Trophoblast cell (in vitro differentiated cells and primary cell): Measurements from ENCODE around the gene NMNAT2.

Experiments
- DNase-seq, 2 donors: peaks; one replicate each; pipeline ENCODE4 v3.0.0-alpha.2; 2016
- H2AFZ ChIP-seq: 2 replicates; pipeline ENCODE4 v1.6.1; 2013; ENCODE audit warnings: low read length, moderate library complexity, mild to moderate bottlenecking; ENCODE audit not compliant: insufficient read depth, poor library complexity
- H2AK5ac ChIP-seq: 2 replicates; pipeline ENCODE4 v1.6.1; 2013; ENCODE audit warnings: mild to moderate bottlenecking, low read length
- H2BK120ac ChIP-seq: 2 replicates; pipeline ENCODE4 v1.6.1; 2013; ENCODE audit warnings: low read length, mild to moderate bottlenecking, moderate library complexity; ENCODE audit not compliant: insufficient read depth, poor library complexity
- H2BK12ac ChIP-seq: 2 replicates; pipeline ENCODE4 v1.6.1; 2013; ENCODE audit warnings: mild to moderate bottlenecking, low read length, moderate library complexity
- H2BK5ac ChIP-seq: 2 replicates; pipeline ENCODE4 v1.6.1; 2013; ENCODE audit warnings: low read length, low read depth, moderate library complexity, mild to moderate bottlenecking; ENCODE audit not compliant: poor library complexity
- H3K14ac ChIP-seq: 2 replicates; pipeline ENCODE4 v1.6.1; 2013; ENCODE audit warnings: mild to moderate bottlenecking, low read length
- H3K18ac ChIP-seq: 2 replicates; pipeline ENCODE4 v1.6.1; 2013; ENCODE audit warnings: mild to moderate bottlenecking, low read length
- H3K23ac ChIP-seq: 2 replicates; pipeline ENCODE4 v1.6.1; 2013; ENCODE audit warnings: low read length
- H3K27ac ChIP-seq: 2 replicates; pipeline ENCODE4 v1.5.1; 2013; ENCODE audit warnings: low read depth, mild to moderate bottlenecking, inconsistent platforms, low read length, moderate library complexity
- H3K27me3 ChIP-seq: 2 replicates; pipeline ENCODE4 v1.6.1; 2013; ENCODE audit warnings: inconsistent platforms, mild to moderate bottlenecking, low read length, moderate library complexity; ENCODE audit not compliant: insufficient read depth
- H3K36me3 ChIP-seq, 2 experiments: 1 replicate in 1 of 2; 2 replicates in 1 of 2; pipeline ENCODE4 v1.6.1; 2013; ENCODE audit warnings: low read length in 2 of 2, mild to moderate bottlenecking in 2 of 2, moderate library complexity in 1 of 2; ENCODE audit not compliant: insufficient read depth in 2 of 2, control insufficient read depth in 1 of 2
- H3K4ac ChIP-seq: 2 replicates; pipeline ENCODE4 v1.6.1; 2013; ENCODE audit warnings: low read depth, mild to moderate bottlenecking, low read length, moderate library complexity
- H3K4me1 ChIP-seq, 2 experiments: 1 replicate in 1 of 2; 2 replicates in 1 of 2; pipeline ENCODE4 v1.6.1; 2013; ENCODE audit warnings: low read length in 2 of 2, mild to moderate bottlenecking in 2 of 2, moderate library complexity in 1 of 2; ENCODE audit not compliant: insufficient read depth in 2 of 2, control insufficient read depth in 1 of 2
- H3K4me2 ChIP-seq: 2 replicates; pipeline ENCODE4 v1.6.1; 2013; ENCODE audit warnings: inconsistent platforms, mild to moderate bottlenecking, low read length, moderate library complexity
- H3K4me3 ChIP-seq: 2 replicates; pipeline ENCODE4 v1.5.1; 2013; ENCODE audit warnings: mild to moderate bottlenecking, low read depth, low read length, inconsistent platforms
- H3K79me1 ChIP-seq: one replicate; pipeline ENCODE4 v1.6.1; 2013; ENCODE audit warnings: low read length
- H3K79me2 ChIP-seq: 2 replicates; pipeline ENCODE4 v1.6.1; 2013; ENCODE audit warnings: low read length, mild to moderate bottlenecking; ENCODE audit not compliant: control insufficient read depth, insufficient read depth, poor library complexity
- H3K9ac ChIP-seq: 2 replicates; pipeline ENCODE4 v1.6.1; 2013; ENCODE audit warnings: mild to moderate bottlenecking, low read length
- H3K9me3 ChIP-seq: 2 replicates; pipeline ENCODE4 v1.6.1; 2013; ENCODE audit warnings: low read depth, mild to moderate bottlenecking, control low read depth, inconsistent platforms, low read length; ENCODE audit not compliant: insufficient read depth
- H4K12ac ChIP-seq: 2 replicates; pipeline ENCODE4 v1.6.1; 2013; ENCODE audit warnings: low read depth, mild to moderate bottlenecking, low read length, moderate library complexity
- H4K8ac ChIP-seq: 2 replicates; pipeline ENCODE4 v1.6.1; 2013; ENCODE audit warnings: low read depth, mild to moderate bottlenecking, low read length, moderate library complexity
- H4K91ac ChIP-seq: one replicate; pipeline ENCODE4 v1.6.1; 2013; ENCODE audit warnings: low read depth, mild to moderate bottlenecking, low read length, moderate library complexity
- WGBS: extraction: QIAGEN DNeasy Blood & Tissue Kit; methylation state at CpG from one replicate; pipeline ENCODE4 v1.1.7; 2013; ENCODE audit warnings: missing lambda C conversion rate; ENCODE audit not compliant: insufficient read length, insufficient coverage; ENCODE audit errors: extremely low coverage; 5-methylcytosine and 5-hydroxymethylcytosine counted together

NMNAT2 gene

DNA sequence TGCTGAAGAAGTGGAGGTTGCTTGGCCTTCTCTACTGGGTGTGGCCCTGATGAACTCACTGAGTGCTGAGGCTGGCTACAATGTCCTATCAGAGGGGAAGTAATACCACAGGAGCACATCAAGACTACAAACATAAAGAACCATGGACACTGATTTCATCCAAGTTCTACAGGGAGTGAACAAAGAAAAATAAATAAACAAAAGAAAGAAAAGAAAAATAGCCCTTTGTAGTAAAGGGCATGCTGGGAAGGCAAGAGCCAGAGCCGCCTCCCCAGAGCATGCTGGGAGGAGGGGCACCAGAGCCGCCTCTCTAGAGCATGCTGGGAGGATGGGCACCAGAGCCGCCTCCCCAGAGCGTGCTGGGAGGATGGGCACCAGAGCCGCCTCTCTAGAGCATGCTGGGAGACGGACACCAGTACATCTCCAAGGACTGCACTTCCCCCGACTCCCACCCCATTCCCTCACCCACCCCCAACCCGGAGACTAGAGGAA, 166.2 kb downstream of the NMNAT2 start:
- Histone ChIP-seq H3K27ac (no peak overlapping the region), H3K9ac (no peak overlapping the region), H4K12ac (no peak overlapping the region), H3K18ac (no peak overlapping the region), H2BK120ac (no peak overlapping the region), H2BK5ac (no peak overlapping the region), H3K27me3 (no peaks in the 10 kb centered on the region), H3K14ac (no peak overlapping the region), H2AFZ (no peak overlapping the region), H4K91ac (no peak overlapping the region), H2BK12ac (no peak overlapping the region), H3K4me1 (no peaks in the 10 kb centered on the region), H3K9me3 (peaks cover 1% of the 10 kb centered on the region), H3K23ac (no peak overlapping the region), H3K4me2 (no peak overlapping the region), H2AK5ac (no peak overlapping the region), H3K36me3 (peaks cover 2 to 8% of the 10 kb centered on the region in 2 experiments), H3K79me2 (no peaks in the 10 kb centered on the region), H3K4me3 (peak overlapping the region; percentile 56), H4K8ac (no peak overlapping the region), H3K79me1 (no peaks in the 10 kb centered on the region), H3K4ac (no peak overlapping the region)
- DNase-seq = no peak
- WGBS = no CpG with 5 or more reads among the region's 8 CpGs

DNA sequence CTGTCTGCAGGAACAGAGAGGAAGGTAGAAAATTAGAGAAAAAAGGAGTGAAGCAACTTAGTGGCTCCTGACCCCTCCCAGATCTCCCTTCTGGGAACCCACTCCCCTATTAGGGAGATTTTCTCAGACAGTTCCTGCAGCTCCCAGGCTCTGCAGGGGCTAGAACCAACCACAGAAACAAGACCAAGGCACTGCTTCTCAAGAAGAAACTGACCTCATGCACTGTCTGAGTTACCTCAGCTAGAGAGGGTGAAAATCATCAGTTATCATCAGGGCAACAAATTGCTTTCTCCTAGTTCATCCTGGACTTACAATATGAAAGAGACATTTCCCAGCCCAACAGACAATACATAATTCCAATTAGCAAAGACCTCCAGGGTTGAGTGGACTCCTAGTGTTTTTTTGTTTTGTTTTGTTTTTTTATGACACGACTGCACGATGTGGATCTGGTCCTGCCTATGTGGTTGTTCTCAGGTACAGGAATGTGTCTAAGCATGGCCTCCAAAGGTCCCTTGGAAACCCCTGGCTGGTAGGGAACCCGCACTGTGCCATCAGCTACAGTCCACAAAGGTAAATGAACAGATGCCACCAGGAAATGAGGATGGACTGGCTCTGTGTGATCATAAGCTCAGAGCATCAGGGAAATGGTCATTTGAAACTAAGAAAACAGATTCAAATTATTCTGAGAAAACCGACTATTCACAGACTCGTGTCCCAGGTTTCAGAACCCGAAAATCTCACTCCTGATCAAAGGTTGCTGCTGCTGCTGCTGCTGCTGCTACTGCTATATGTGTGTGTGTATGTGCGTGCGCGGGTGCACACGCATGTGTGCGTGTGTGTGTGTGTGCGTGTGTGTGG, 166.8 kb downstream of the NMNAT2 start:
- Histone ChIP-seq H3K27ac (no peak overlapping the region), H3K36me3 (peaks cover 2 to 8% of the 10 kb centered on the region in 2 experiments), H3K4ac (no peak overlapping the region), H3K4me1 (no peaks in the 10 kb centered on the region), H2BK12ac (no peak overlapping the region), H4K8ac (no peak overlapping the region), H4K12ac (no peak overlapping the region), H3K23ac (no peak overlapping the region), H2AK5ac (no peak overlapping the region), H2BK120ac (no peak overlapping the region), H3K14ac (no peak overlapping the region), H2AFZ (no peak overlapping the region), H3K9me3 (peaks cover 1% of the 10 kb centered on the region), H4K91ac (no peak overlapping the region), H3K4me2 (no peak overlapping the region), H3K79me2 (no peaks in the 10 kb centered on the region), H3K4me3 (peak overlapping the region; percentile 56), H3K27me3 (no peaks in the 10 kb centered on the region), H3K18ac (no peak overlapping the region), H2BK5ac (no peak overlapping the region), H3K79me1 (no peaks in the 10 kb centered on the region), H3K9ac (peak overlapping the region; percentile 38)
- no peak for DNase-seq
- no CpG with 5 or more reads among the region's 12 CpGs for WGBS

DNA sequence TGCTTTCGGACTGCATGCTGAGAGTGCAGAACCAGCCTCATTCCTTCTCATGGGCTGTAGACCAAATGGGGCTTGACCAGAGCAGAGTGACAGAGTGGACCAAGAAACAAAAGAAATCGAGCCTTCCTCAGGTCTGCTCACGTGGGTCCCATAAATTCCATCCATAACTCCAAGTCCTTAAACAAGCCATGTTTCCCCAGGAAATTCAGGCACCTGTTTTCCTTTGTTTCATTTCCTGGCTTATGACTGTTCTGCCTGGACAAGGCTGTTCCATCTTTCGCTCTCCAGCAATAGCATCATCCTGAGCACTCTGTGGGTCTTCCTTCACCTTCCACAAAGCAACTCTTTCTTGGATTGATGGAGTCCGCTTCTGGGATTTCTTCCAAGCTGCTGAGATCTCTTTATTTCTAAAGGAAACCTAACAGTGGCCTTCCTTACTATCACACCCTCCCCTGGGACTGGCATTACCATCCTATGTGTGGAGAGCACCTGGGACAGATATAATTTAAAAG, 168.2 kb downstream of the NMNAT2 start:
- Histone ChIP-seq H4K12ac (no peak overlapping the region), H3K9ac (no peak overlapping the region), H2AK5ac (no peak overlapping the region), H3K79me1 (no peaks in the 10 kb centered on the region), H3K4ac (no peak overlapping the region), H3K27me3 (no peaks in the 10 kb centered on the region), H3K79me2 (no peaks in the 10 kb centered on the region), H3K23ac (no peak overlapping the region), H4K91ac (no peak overlapping the region), H2BK12ac (no peak overlapping the region), H3K18ac (no peak overlapping the region), H3K9me3 (peaks cover 3% of the 10 kb centered on the region), H3K4me3 (no peak overlapping the region), H3K4me2 (no peak overlapping the region), H3K27ac (no peak overlapping the region), H3K36me3 (peaks cover 2 to 8% of the 10 kb centered on the region in 2 experiments), H2BK120ac (no peak overlapping the region), H3K4me1 (no peaks in the 10 kb centered on the region), H3K14ac (no peak overlapping the region), H4K8ac (no peak overlapping the region), H2BK5ac (no peak overlapping the region), H2AFZ (no peak overlapping the region)
- no CpG with 5 or more reads among the region's 5 CpGs for WGBS
- DNase-seq = no peak

DNA sequence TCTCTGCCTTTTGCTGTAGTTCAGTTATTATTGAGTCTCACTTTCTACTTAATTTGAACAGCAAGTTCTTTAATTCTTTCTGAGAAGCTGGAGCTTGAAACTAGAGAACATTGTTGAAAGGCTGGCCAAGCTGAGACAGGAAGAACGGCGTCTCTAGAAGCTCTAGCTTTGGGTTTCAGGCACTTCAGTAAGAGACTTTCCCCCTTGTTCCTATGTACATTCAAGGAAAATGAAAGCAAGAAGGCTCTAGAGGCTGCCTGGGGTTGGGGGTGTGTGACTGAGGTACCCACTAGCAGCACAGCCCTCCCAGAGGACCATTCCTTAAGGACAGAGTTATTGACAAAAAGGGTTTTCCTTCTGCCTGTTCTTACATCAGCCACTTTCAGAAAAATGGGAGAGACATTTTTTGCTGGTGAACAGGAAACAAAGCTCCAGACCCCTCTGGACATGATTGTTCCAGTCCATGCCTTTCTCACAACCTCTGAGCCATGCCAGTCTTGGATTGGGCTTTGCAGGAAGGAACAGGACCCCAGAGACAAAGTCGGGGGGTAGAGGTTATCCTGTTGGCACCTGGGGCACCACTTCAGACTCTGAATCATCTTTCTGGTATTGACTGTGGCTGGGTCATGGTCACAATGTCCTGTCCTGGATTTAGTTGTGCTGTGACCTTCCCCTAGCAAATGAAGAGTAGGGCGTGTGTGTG, 169.0 kb downstream of the NMNAT2 start:
- H3K4me2 ChIP-seq = no peak overlapping the region
- H2BK5ac ChIP-seq = no peak overlapping the region
- peaks cover 0 to 2% of the 10 kb centered on the region in 2 experiments for H3K4me1 ChIP-seq
- H2AFZ ChIP-seq = no peak overlapping the region
- no peak overlapping the region for H3K18ac ChIP-seq
- H2AK5ac ChIP-seq = no peak overlapping the region
- H2BK120ac ChIP-seq = no peak overlapping the region
- no peak overlapping the region for H4K12ac ChIP-seq
- H4K91ac ChIP-seq = no peak overlapping the region
- no peaks in the 10 kb centered on the region for H3K27me3 ChIP-seq
- no peak overlapping the region for H3K4ac ChIP-seq
- H3K14ac ChIP-seq = no peak overlapping the region
- H3K23ac ChIP-seq = no peak overlapping the region
- H4K8ac ChIP-seq = no peak overlapping the region
- no peaks in the 10 kb centered on the region for H3K79me1 ChIP-seq
- H3K9me3 ChIP-seq = peaks cover 3% of the 10 kb centered on the region
- no peaks in the 10 kb centered on the region for H3K79me2 ChIP-seq
- DNase-seq = no peak
- no peak overlapping the region for H2BK12ac ChIP-seq
- no peak overlapping the region for H3K9ac ChIP-seq
- H3K4me3 ChIP-seq = no peak overlapping the region
- WGBS = no CpG with 5 or more reads among the region's 4 CpGs
- no peak overlapping the region for H3K27ac ChIP-seq
- peaks cover 4 to 8% of the 10 kb centered on the region in 2 experiments for H3K36me3 ChIP-seq
